GM12878 (cell line): Measurements from ENCODE around the gene CLIP1. TPM values are rescaled to one million over a fixed set of nuclear protein-coding genes. Genes with fewer than 3 reads are reported as not detected.
"Not testable (repeated sequence)": the region's sequence is repeated elsewhere in the genome, so short reads cannot be mapped to it uniquely, and the experiment has no call there.

ENCODE experiments used
- ATAC-seq: fragments of 200-7000 bp; cut with Tn5 transposase; 3 replicates; pipeline ENCODE4 v1.9.1; 2020; ENCODE audit warnings: mild to moderate bottlenecking, moderate library complexity
- BruUV-seq: library from RNA; stranded (reverse); fragments of 400-500 nt; replicated peaks from 2 replicates; lab custom pipeline; 2021; lab: Mats Ljungman, UMichigan
- CTCF ChIA-PET: fragments of 300-600 bp; sonication (Branson Sonifier 250); formaldehyde crosslinking; extraction: SDS; loops from one replicate; lab custom pipeline; 2021; ENCODE audit warnings: inconsistent platforms; lab: Yijun Ruan, JAX
- POLR2A ChIA-PET: fragments of 350-600 bp; formaldehyde crosslinking; extraction: SDS; loops from one replicate; lab custom pipeline; 2021; ENCODE audit warnings: inconsistent platforms; lab: Charles Lee
- RAD21 ChIA-PET: fragments of 300-600 bp; sonication (Branson Sonifier 250); formaldehyde crosslinking; loops from one replicate; lab custom pipeline; 2023; ENCODE audit warnings: antibody characterized with exemption; ENCODE audit not compliant: unreplicated experiment; lab: Charles Lee
- SMC1A ChIA-PET: fragments of 300-600 bp; sonication (Branson Sonifier 250); formaldehyde crosslinking; loops from one replicate; lab custom pipeline; 2023; ENCODE audit not compliant: unreplicated experiment, uncharacterized antibody; lab: Charles Lee
- DNase-seq: peaks from one replicate; pipeline ENCODE4 v3.0.0-alpha.2; 2011; ENCODE audit warnings: low read depth, low spot score
- FAIRE-seq: peaks from 3 replicates; lab custom pipeline; 2011; peaks lifted over from hg19 to GRCh38; lab: Jason Lieb, UNC
- H2AFZ ChIP-seq: 2 replicates; pipeline ENCODE4 v1.6.0; 2011; ENCODE audit warnings: low read depth, low read length, control low read depth; ENCODE audit not compliant: control insufficient read depth
- H3K27ac ChIP-seq: 2 replicates; pipeline ENCODE4 v1.5.1; 2011; ENCODE audit warnings: control low read depth; ENCODE audit not compliant: control insufficient read depth, insufficient read depth
- H3K27me3 ChIP-seq, 2 experiments: replicated peaks in 1 of 2; 2 replicates each; pipeline versions ENCODE4 v1.6.0 to v1.6.1; 2011; ENCODE audit warnings: low read length in 1 of 2; ENCODE audit not compliant: control insufficient read depth in 2 of 2, insufficient read depth in 2 of 2
- H3K36me3 ChIP-seq, 2 experiments: 2 replicates each; pipeline ENCODE4 v1.5.1; 2011; ENCODE audit warnings: low read length in 1 of 2; ENCODE audit not compliant: control insufficient read depth in 2 of 2, insufficient read depth in 2 of 2
- H3K4me1 ChIP-seq: 2 replicates; pipeline ENCODE4 v1.6.1; 2011; ENCODE audit warnings: mild to moderate bottlenecking, low read length, moderate library complexity, mixed read lengths; ENCODE audit not compliant: control insufficient read depth, insufficient read depth
- H3K4me2 ChIP-seq: 2 replicates; pipeline ENCODE4 v1.6.0; 2011; ENCODE audit warnings: control low read depth; ENCODE audit not compliant: control insufficient read depth, insufficient read depth
- H3K4me3 ChIP-seq: fragments of 200-600 bp; sonication (generic); 2 replicates; pipeline ENCODE4 v1.5.1; 2016
- H3K79me2 ChIP-seq: 2 replicates; pipeline ENCODE4 v1.6.0; 2011; ENCODE audit warnings: low read length; ENCODE audit not compliant: control insufficient read depth, insufficient read depth
- H3K9ac ChIP-seq: 2 replicates; pipeline ENCODE4 v1.8.0; 2011; ENCODE audit warnings: low read length, control low read depth, mixed read lengths; ENCODE audit not compliant: control insufficient read depth, insufficient read depth
- H3K9me3 ChIP-seq: replicated peaks from 3 replicates; pipeline ENCODE4 v1.5.1; 2011; ENCODE audit warnings: mild to moderate bottlenecking, low read length; ENCODE audit not compliant: control insufficient read depth, insufficient read depth
- H4K20me1 ChIP-seq: 2 replicates; pipeline ENCODE4 v1.6.0; 2011; ENCODE audit not compliant: control insufficient read depth, insufficient read depth
- WGBS: methylation state at CpG from one replicate; pipeline ENCODE4 v1.1.6; 2016; ENCODE audit warnings: low lambda C conversion rate; ENCODE audit not compliant: insufficient replicate concordance, insufficient coverage; ENCODE audit errors: missing lambda C conversion rate; 5-methylcytosine and 5-hydroxymethylcytosine counted together
- in situ Hi-C: fragments of 300-500 bp; cut with MboI; formaldehyde crosslinking; loops from 9 replicates; pipeline ENCODE4 v1.14.3; 2018; ENCODE audit warnings: mixed read lengths
- intact Hi-C: fragments of 100-400 bp; cut with micrococcal nuclease; formaldehyde crosslinking; loops from one replicate; pipeline ENCODE4 v1.14.2; 2022; ENCODE audit not compliant: unreplicated experiment
- polyA plus RNA-seq, 11 experiments: library from polyadenylated mRNA; depleted of rRNA in 4 of 11; unstranded in 6 of 11; stranded (reverse) in 5 of 11; fragments of >200 nt; fragmentation: Nextera tagmentation in 4 of 11; fragmentation: Illumina TruSeq in 1 of 11; extraction: Ambion mirVana in 4 of 11; extraction: Trizol in 1 of 11; gene quantifications; 1 replicate in 1 of 11; 2 replicates in 10 of 11; pipeline versions ENCODE4 v1.2.1 to v1.2.3, GENCODE V29; 2011 to 2016; ENCODE audit warnings: inconsistent platforms in 2 of 11, missing spikeins in 2 of 11, low read depth in 1 of 11
- total RNA-seq, 4 experiments: library from RNA; depleted of rRNA in 3 of 4; stranded (reverse); fragments of >200 nt in 3 of 4; fragmentation: Illumina TruSeq in 1 of 4; extraction: Trizol in 1 of 4; gene quantifications; 2 replicates each; pipeline versions ENCODE4 v1.2.1 to v1.2.3, GENCODE V29; 2013 to 2021

The CLIP1 gene
- total and polyA plus RNA-seq, 10 of the 15 experiments (the other 5 are each of a cell fraction or from before 2014, with no cell fraction given) = 6.0 to 45.4 (median 25.2) TPM

GRCh38 chr12:122358403-122358802 is 64.1 kb downstream of the CLIP1 start:
- H3K36me3 ChIP-seq, H3K9me3 ChIP-seq, H3K9ac ChIP-seq, H2AFZ ChIP-seq, in situ Hi-C loops, SMC1A ChIA-PET, ATAC-seq, BruUV-seq, FAIRE-seq, H4K20me1 ChIP-seq, H3K79me2 ChIP-seq, DNase-seq, H3K27me3 ChIP-seq, H3K4me3 ChIP-seq, H3K27ac ChIP-seq, intact Hi-C loops, H3K4me2 ChIP-seq, H3K4me1 ChIP-seq: not testable (repeated sequence)
- ChIA-PET RAD21 (interaction anchor here (0.7 kb wide), 1 partner anchor 304 kb away, joined by 3 read pairs; no protein-coding TSS in a partner anchor), CTCF (interaction anchor here (0.6 to 1.3 kb wide), 4 partner anchors 19 to 1777 kb away, joined by 3 to 4 read pairs (median 3); no protein-coding TSS in a partner anchor), POLR2A (interaction anchor here (0.7 kb wide), 1 partner anchor 143 kb away, joined by 3 read pairs; no protein-coding TSS in a partner anchor)
- 80% methylated on average over 1 of the region's 2 CpGs for WGBS

GRCh38 chr12:122357536-122357935 is 64.9 kb downstream of the CLIP1 start:
- H4K20me1 ChIP-seq, SMC1A ChIA-PET, H3K9ac ChIP-seq, H3K4me3 ChIP-seq, POLR2A ChIA-PET, H2AFZ ChIP-seq, FAIRE-seq, DNase-seq, H3K27me3 ChIP-seq, H3K79me2 ChIP-seq, H3K36me3 ChIP-seq, H3K4me2 ChIP-seq, RAD21 ChIA-PET, H3K4me1 ChIP-seq, intact Hi-C loops, in situ Hi-C loops, H3K9me3 ChIP-seq, BruUV-seq, ATAC-seq, H3K27ac ChIP-seq, CTCF ChIA-PET: not testable (repeated sequence)
- WGBS = 92% methylated on average over 5 of the region's 32 CpGs

GRCh38 chr12:122356991-122357390 is 65.5 kb downstream of the CLIP1 start:
- CTCF ChIA-PET = interaction anchor here (0.6 to 1.8 kb wide), 3 partner anchors 15 to 815 kb away, joined by 3 to 10 read pairs (median 8); no protein-coding TSS in a partner anchor
- RAD21 ChIA-PET, H2AFZ ChIP-seq, H3K9me3 ChIP-seq, ATAC-seq, DNase-seq, H4K20me1 ChIP-seq, FAIRE-seq, BruUV-seq, H3K4me2 ChIP-seq, SMC1A ChIA-PET, H3K4me1 ChIP-seq, POLR2A ChIA-PET, in situ Hi-C loops, H3K9ac ChIP-seq, H3K4me3 ChIP-seq, H3K79me2 ChIP-seq, H3K27me3 ChIP-seq, H3K27ac ChIP-seq: not testable (repeated sequence)
- 100% methylated on average over 14 of the region's 27 CpGs for WGBS
- intact Hi-C loops = loop anchor here (1.0 kb wide), 1 partner anchor 226 kb away; no protein-coding TSS in a partner anchor
- H3K36me3 ChIP-seq = peaks cover 7 to 11% of the 10 kb centered on the region in 2 experiments; a peak in 3 of 4 replicates
